Activated T-helper 1 cell treated with anti-CD3 and anti-CD28 coated beads, Interleukin-12 subunit alpha, Interleukin-12 subunit beta, Interleukin-2, Interleukin-4 antibody, amounts not matched to agents 30 ng/mL and 10 ng/mL and 1 ng/mL, durations not matched to agents 14 hours and 24 hours and 36 hours (primary cell): Measurements from ENCODE around the gene NXPH1. TPM values are rescaled to one million over a fixed set of nuclear protein-coding genes. Genes with fewer than 3 reads are reported as not detected.

Experiments
- DNase-seq: peaks from one replicate; pipeline ENCODE4 v3.0.0; 2021; ENCODE audit warnings: low spot score
- H3K27ac Mint-ChIP-seq: one replicate; pipeline ENCODE4 v1.8.0; 2021; ENCODE audit warnings: mild to moderate bottlenecking, mixed read lengths
- H3K27me3 Mint-ChIP-seq: one replicate; pipeline ENCODE4 v1.8.0; 2022; ENCODE audit warnings: mild to moderate bottlenecking, moderate library complexity, mixed read lengths; ENCODE audit not compliant: insufficient read depth
- H3K36me3 Mint-ChIP-seq: one replicate; pipeline ENCODE4 v1.8.0; 2021; ENCODE audit warnings: low read depth, mixed read lengths
- H3K4me1 Mint-ChIP-seq: one replicate; pipeline ENCODE4 v1.8.0; 2021; ENCODE audit warnings: low read depth, mixed read lengths
- H3K4me3 Mint-ChIP-seq: one replicate; pipeline ENCODE4 v1.8.0; 2021; ENCODE audit warnings: mild to moderate bottlenecking, moderate library complexity, mixed read lengths
- H3K9me3 Mint-ChIP-seq: one replicate; pipeline ENCODE4 v1.8.0; 2021; ENCODE audit warnings: mixed read lengths
- intact Hi-C: fragments of 100-400 bp; cut with micrococcal nuclease; formaldehyde crosslinking; loops from one replicate; pipeline ENCODE4 v1.15.1; 2024
- total RNA-seq: library from RNA; stranded (reverse); gene quantifications from 2 replicates; pipeline ENCODE4 v1.2.3, GENCODE V29; 2022

Gene NXPH1
- total RNA-seq, 1 donor from 2014 or later, result not detected

DNA sequence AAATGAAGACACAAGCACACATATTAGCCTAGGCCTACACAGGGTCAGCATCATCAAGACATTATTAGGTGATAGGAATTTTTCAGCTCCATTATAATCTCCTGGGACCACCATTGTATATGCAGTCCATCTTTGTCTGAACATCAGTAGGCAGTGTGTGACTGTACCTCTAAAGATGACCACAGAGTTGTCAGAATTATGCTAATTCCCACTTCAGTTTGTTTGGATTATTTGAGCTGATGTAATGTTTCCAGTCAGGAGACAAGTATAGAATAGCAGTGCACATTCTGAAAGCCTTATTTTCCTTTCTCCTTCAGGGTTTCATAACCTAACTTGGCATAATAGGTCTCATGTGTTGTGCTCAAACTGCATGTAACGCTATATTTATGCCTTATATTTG lies 306.4 kb downstream of the NXPH1 start:
- H3K27me3 Mint-ChIP-seq, result no peaks in the 10 kb centered on the region
- no peak overlapping the region for H3K27ac Mint-ChIP-seq
- intact Hi-C loops, result no loop called here
- H3K4me1 Mint-ChIP-seq, result no peaks in the 10 kb centered on the region
- peaks cover 8% of the 10 kb centered on the region for H3K9me3 Mint-ChIP-seq
- DNase-seq, result no peak
- no peaks in the 10 kb centered on the region for H3K36me3 Mint-ChIP-seq
- no peak overlapping the region for H3K4me3 Mint-ChIP-seq

DNA sequence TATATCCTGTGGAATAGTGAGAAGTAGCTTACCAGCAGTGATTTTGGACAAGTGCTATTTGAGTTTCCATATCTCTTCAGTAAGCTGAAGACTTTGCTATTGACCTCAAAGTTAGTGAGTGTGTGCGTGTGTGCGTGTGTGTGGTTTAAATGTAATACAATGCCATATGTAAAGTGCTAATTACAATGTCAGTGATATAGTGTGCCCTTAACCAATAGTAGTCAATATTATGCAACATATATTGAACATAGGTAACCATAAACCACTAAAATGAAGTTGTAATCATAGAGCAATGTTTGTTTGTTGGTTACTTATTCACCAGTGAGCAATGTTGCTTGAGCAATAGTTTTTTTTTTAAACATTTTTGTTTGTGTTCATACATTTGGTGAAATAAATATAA lies 309.4 kb downstream of the NXPH1 start:
- H3K27ac Mint-ChIP-seq, result no peak overlapping the region
- no peak for DNase-seq
- peaks cover under 1% of the 10 kb centered on the region for H3K9me3 Mint-ChIP-seq
- H3K4me3 Mint-ChIP-seq, result no peak overlapping the region
- intact Hi-C loops, result no loop called here
- H3K27me3 Mint-ChIP-seq, result no peaks in the 10 kb centered on the region
- H3K4me1 Mint-ChIP-seq, result no peaks in the 10 kb centered on the region
- no peaks in the 10 kb centered on the region for H3K36me3 Mint-ChIP-seq

DNA sequence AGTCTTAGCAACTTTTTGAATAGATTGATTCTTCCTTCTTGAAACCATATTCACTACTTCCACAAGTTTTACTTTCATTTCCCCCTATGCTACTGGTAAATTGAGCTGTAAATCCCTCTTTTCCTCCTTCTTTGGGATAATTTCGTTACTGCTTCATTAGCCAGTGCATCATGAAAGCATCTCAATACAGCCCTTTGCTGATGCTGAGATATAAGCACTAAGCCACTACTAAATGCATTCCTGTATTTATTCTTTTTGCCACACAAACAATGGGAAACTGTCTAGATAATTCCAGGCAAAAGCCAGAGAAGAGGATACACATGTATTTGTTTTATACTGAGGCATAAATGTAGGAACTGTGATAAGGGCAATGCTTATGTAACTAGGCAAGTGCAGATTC lies 313.9 kb downstream of the NXPH1 start:
- H3K27me3 Mint-ChIP-seq, result no peaks in the 10 kb centered on the region
- no peak overlapping the region for H3K27ac Mint-ChIP-seq
- H3K4me3 Mint-ChIP-seq, result no peak overlapping the region
- no peak for DNase-seq
- no peaks in the 10 kb centered on the region for H3K9me3 Mint-ChIP-seq
- H3K36me3 Mint-ChIP-seq, result no peaks in the 10 kb centered on the region
- no peaks in the 10 kb centered on the region for H3K4me1 Mint-ChIP-seq
- intact Hi-C loops, result no loop called here

DNA sequence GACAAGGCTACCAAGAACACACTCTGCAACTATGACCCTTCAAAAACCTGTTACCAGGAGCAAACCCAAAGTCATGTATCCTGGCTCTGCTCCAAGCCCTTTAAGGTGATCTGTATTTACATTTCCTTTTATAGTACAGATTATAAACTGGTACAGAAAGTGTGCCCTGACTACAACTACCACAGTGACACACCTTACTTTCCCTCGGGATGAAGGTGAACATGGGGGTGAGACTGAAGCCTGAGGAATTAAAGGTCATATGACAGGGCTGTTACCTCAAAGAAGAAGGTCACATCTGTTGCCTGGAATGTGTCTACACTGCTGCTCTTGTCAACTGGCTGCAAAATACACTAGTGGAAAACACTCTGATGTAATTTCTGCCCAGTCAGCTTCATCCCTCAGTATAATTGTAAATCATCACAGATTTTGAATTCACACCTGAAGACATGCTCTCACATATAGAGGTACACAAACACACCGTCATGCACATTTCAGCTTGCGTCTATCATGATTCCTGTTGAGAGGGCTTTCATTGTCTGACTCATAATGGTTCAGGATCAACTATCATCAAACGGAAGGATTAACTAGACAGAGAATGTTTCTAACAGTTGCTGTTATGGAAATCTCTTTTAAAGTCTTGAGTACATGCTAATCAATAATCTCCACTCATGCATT lies 318.3 kb downstream of the NXPH1 start:
- DNase-seq, result no peak
- H3K27ac Mint-ChIP-seq, result no peak overlapping the region
- intact Hi-C loops, result no loop called here
- H3K36me3 Mint-ChIP-seq, result no peaks in the 10 kb centered on the region
- no peaks in the 10 kb centered on the region for H3K4me1 Mint-ChIP-seq
- H3K9me3 Mint-ChIP-seq, result peaks cover 5% of the 10 kb centered on the region
- no peak overlapping the region for H3K4me3 Mint-ChIP-seq
- no peaks in the 10 kb centered on the region for H3K27me3 Mint-ChIP-seq

DNA sequence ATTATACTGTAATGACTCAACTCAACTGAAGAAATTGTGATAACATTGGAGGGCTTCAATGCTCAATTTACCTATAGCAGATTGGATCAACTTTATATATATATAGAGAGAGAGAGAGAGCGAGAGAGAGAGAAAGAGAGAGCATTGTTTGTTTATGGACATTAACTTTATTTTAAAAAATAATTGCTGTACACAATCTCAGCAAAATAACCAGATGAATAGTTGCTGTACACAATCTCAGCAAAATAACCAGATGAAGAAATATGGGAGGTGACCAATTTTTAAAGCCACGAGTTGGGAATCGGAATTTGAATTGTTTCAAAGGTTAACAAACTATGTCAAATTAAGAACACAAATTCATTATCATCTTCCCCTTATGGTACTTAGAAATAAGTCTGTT lies 319.9 kb downstream of the NXPH1 start:
- Mint-ChIP-seq H3K27me3 (no peaks in the 10 kb centered on the region), H3K9me3 (peaks cover 5% of the 10 kb centered on the region), H3K27ac (no peak overlapping the region), H3K4me3 (no peak overlapping the region), H3K4me1 (no peaks in the 10 kb centered on the region), H3K36me3 (no peaks in the 10 kb centered on the region)
- intact Hi-C loops, result no loop called here
- no peak for DNase-seq

DNA sequence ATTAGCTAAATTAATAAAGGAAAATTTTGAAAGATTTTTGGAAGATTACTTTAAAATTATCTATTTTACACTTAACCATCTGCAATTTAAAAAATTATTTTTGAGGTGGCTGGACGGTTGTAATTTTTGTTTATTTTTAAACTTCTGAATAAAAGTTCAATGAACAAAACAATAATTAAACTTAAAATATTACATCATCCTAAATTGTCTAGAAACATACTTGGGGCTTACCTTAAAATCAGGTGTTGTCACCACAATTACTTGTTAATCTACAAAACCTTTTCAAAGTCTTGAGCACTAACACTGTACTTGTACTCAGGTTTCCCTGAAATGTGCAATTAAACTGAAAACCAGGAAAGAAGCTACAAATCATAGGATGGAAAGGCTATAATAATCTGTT lies 328.3 kb downstream of the NXPH1 start:
- Mint-ChIP-seq H3K4me3 (no peak overlapping the region), H3K4me1 (no peaks in the 10 kb centered on the region), H3K36me3 (no peaks in the 10 kb centered on the region), H3K27me3 (no peaks in the 10 kb centered on the region), H3K27ac (no peak overlapping the region), H3K9me3 (no peaks in the 10 kb centered on the region)
- intact Hi-C loops, result no loop called here
- no peak for DNase-seq

DNA sequence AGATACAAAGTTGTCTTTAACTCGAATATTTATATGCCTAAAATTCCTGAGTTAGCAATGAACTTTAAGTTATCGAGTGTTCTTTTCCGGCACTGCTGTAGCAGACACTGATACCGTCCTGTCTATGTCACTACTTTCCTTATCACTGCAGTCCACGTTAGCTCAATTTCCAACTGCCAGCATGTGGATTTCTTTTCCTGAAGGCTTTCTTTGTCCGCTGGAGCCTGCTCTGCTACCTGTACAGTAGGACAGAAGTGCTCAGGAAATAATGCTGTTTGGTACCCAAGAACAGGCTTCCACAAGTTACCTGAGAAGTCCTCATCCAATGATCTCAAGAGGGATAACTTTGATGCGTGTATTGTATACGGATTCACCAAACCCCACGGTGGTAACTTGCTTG lies 329.4 kb downstream of the NXPH1 start:
- H3K27ac Mint-ChIP-seq, result no peak overlapping the region
- DNase-seq, result no peak
- no peak overlapping the region for H3K4me3 Mint-ChIP-seq
- H3K4me1 Mint-ChIP-seq, result no peaks in the 10 kb centered on the region
- peaks cover 3% of the 10 kb centered on the region for H3K9me3 Mint-ChIP-seq
- no peaks in the 10 kb centered on the region for H3K27me3 Mint-ChIP-seq
- intact Hi-C loops, result no loop called here
- no peaks in the 10 kb centered on the region for H3K36me3 Mint-ChIP-seq

DNA sequence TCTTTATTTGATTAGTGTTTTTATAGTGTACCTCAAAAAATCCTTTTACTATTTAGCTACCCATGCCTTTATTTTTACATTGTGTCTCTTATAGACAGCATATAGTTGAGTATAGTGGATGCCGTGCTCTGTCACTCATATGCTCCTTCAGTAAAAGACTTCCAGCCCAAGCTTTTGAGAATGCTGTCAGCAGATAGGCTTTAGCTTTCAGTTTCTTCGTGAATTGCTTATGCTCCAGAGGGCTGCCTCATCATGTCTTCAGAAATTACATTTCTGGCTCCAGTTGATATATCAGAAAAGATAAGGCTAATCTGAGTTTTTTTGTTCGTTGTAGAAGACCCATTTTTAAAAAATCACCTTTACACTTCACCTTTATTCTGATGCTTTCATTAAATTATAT lies 332.0 kb downstream of the NXPH1 start:
- Mint-ChIP-seq H3K27ac (no peak overlapping the region), H3K9me3 (peaks cover 3% of the 10 kb centered on the region), H3K4me1 (no peaks in the 10 kb centered on the region), H3K27me3 (no peaks in the 10 kb centered on the region), H3K4me3 (no peak overlapping the region), H3K36me3 (no peaks in the 10 kb centered on the region)
- intact Hi-C loops, result no loop called here
- DNase-seq, result no peak

DNA sequence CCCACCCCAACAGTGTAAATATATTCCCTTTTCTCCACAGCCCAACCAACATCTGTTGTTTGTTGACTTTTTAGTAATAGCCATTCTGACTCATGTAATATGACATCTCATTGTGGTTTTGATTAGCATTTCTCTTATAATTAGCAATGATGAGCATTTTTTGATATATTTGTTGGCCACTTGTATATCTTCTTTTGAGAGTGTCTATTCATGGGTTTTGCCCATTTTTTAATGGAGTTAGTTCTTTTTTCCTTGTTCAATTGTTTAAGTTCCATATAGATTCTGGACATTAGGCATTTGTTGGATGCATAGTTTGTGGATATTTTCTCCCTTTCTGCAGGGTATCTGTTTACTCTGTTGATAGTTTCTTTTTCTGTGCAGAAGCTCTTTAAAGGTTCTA lies 340.1 kb downstream of the NXPH1 start:
- no peak for DNase-seq
- Mint-ChIP-seq H3K9me3 (no peaks in the 10 kb centered on the region), H3K4me3 (no peak overlapping the region), H3K36me3 (no peaks in the 10 kb centered on the region), H3K27ac (no peak overlapping the region), H3K4me1 (no peaks in the 10 kb centered on the region), H3K27me3 (no peaks in the 10 kb centered on the region)
- intact Hi-C loops, result no loop called here

DNA sequence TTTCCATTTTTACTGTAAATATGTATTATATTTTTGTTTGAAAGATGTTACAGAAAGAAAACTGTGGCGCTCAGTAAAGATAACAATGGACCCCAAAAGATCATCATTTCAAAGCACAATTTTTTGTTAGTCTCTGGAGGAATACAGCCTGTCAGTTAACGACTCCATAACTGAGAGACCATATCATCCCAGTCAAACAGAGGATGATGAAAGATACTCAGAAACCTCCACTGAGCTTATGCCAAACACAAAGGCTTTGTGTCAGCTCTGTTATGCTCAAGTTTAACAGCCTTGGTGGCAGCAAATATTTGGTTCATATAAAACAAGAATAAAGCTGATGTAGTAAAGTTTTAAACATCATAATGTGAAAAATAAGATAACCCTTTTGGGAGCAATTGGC lies 345.1 kb downstream of the NXPH1 start:
- Mint-ChIP-seq H3K9me3 (no peaks in the 10 kb centered on the region), H3K27me3 (no peaks in the 10 kb centered on the region)

DNA sequence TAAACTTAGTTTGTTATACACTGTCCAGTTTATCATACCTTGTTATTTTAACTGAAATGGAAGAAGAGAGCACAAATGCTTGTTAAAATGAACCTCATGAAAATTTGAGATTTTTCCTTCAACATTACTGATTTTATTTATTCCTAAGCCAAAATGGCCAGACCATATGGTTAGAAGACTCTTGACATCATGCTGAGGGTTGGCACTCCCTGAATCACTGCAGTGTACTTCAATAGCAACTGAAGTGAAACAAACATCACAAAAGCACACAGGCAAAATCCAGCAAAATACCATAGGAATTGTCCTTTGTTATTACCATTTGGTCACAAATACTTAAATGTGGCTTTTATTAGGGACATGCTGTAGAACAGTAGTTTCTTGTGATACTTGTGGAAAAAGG lies 347.8 kb downstream of the NXPH1 start:
- Mint-ChIP-seq H3K4me1 (no peaks in the 10 kb centered on the region), H3K9me3 (no peaks in the 10 kb centered on the region), H3K27ac (no peak overlapping the region), H3K36me3 (no peaks in the 10 kb centered on the region), H3K27me3 (no peaks in the 10 kb centered on the region), H3K4me3 (no peak overlapping the region)
- no peak for DNase-seq
- intact Hi-C loops, result no loop called here

More for the DNA sequence above, 345.1 kb downstream of the NXPH1 start:
- Mint-ChIP-seq H3K4me1 (no peaks in the 10 kb centered on the region), H3K36me3 (no peaks in the 10 kb centered on the region), H3K27ac (no peak overlapping the region), H3K4me3 (no peak overlapping the region)
- no peak for DNase-seq
- intact Hi-C loops, result no loop called here

DNA sequence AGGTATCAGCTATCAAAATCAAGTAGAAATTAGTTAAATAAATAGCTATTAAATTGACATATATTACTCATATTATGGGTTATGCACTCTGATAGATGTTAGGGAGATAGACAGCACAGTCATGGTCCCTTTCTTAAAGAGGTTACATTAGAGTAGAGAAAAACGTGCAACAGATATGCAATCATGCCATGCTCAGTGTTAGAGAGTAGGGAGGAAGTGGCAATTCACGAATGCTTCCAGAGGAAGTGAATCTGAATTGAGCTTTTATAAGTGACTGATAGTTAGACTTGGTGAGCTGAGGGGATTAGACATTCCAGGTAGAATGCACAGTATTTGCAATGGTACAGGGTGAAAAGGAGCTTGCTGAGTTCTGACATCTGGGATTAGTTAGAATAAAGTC lies 349.8 kb downstream of the NXPH1 start:
- H3K4me1 Mint-ChIP-seq, result no peaks in the 10 kb centered on the region

DNA sequence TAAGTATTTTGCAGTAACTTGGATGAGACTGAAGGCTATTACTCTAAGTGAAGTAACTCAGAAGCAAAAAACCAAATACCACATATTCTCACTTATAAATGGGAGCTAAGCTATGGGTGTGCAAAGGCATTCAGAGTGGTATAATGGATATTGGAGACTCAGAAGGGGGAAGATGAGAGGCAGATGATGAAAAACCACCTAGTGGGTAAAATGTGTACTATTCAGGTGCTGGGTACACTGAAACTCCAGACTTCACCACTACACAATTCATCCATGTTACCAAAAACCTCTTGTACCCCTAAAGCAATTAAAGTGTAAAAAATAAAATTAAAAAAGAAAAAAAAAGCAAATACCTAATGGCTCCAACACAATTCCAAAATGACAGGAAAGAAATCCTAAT lies 351.7 kb downstream of the NXPH1 start:
- Mint-ChIP-seq H3K4me1 (no peaks in the 10 kb centered on the region), H3K4me3 (no peak overlapping the region), H3K9me3 (no peaks in the 10 kb centered on the region), H3K36me3 (no peaks in the 10 kb centered on the region), H3K27me3 (no peaks in the 10 kb centered on the region), H3K27ac (no peak overlapping the region)
- intact Hi-C loops, result no loop called here
- DNase-seq, result no peak

More for the DNA sequence above, 349.8 kb downstream of the NXPH1 start:
- no peak for DNase-seq
- H3K27ac Mint-ChIP-seq, result no peak overlapping the region
- intact Hi-C loops, result no loop called here
- no peak overlapping the region for H3K4me3 Mint-ChIP-seq
- H3K36me3 Mint-ChIP-seq, result no peaks in the 10 kb centered on the region
- no peaks in the 10 kb centered on the region for H3K27me3 Mint-ChIP-seq
- H3K9me3 Mint-ChIP-seq, result no peaks in the 10 kb centered on the region

DNA sequence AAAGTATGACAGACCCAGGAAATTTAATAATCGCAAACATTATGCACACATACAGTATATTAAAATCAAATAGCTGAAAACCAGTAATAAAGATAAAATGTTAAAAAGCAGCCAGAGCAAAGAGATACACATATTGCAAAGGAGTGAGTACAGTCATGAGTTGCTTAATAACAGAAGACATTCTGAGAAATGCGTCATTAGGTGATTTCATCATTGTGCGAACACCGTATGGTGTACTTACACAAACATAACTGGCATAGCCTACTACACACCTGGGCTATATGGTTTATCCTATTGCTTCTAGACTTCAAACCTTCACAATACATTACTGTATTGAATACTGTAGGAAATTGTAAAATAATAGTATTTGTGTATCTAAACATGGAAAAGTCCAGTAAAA lies 367.6 kb downstream of the NXPH1 start:
- no peak for DNase-seq
- Mint-ChIP-seq H3K9me3 (peaks cover 9% of the 10 kb centered on the region), H3K4me3 (no peak overlapping the region), H3K27ac (no peak overlapping the region), H3K27me3 (no peaks in the 10 kb centered on the region), H3K4me1 (no peaks in the 10 kb centered on the region), H3K36me3 (no peaks in the 10 kb centered on the region)
- intact Hi-C loops, result no loop called here
